IMR-90 (cell line): ENCODE data around the gene NALCN. TPM values are rescaled to one million over a fixed set of nuclear protein-coding genes. Genes with fewer than 3 reads are reported as not detected.

Experiments used
- ATAC-seq: fragments of 200-7000 bp; cut with Tn5 transposase; 2 replicates; pipeline ENCODE4 v1.9.1; 2020; ENCODE audit warnings: low read depth, mild to moderate bottlenecking, moderate library complexity
- BruUV-seq: library from RNA; stranded (reverse); fragments of 400-500 nt; replicated peaks from 2 replicates; lab custom pipeline; 2021; lab: Mats Ljungman, UMichigan
- CTCF ChIA-PET: fragments of 300-600 bp; formaldehyde crosslinking; extraction: SDS; loops from one replicate; lab custom pipeline; 2021; ENCODE audit warnings: antibody characterized with exemption; lab: Yijun Ruan, JAX
- POLR2A ChIA-PET: fragments of 300-600 bp; sonication (Branson Sonifier 250); formaldehyde crosslinking; loops from one replicate; lab custom pipeline; 2022; ENCODE audit warnings: antibody characterized with exemption; ENCODE audit not compliant: unreplicated experiment; lab: Charles Lee
- DNase-seq: peaks from one replicate; pipeline ENCODE4 v3.0.0; 2013
- H2AFZ ChIP-seq: replicated peaks from 2 replicates; pipeline ENCODE3; 2013; ENCODE audit warnings: low read length, mild to moderate bottlenecking; ENCODE audit not compliant: poor library complexity
- H2AK5ac ChIP-seq: 2 replicates; pipeline ENCODE4 v1.6.1; 2013; ENCODE audit warnings: low read depth, low read length, inconsistent platforms
- H2AK9ac ChIP-seq: replicated peaks from 2 replicates; pipeline ENCODE3; 2013; ENCODE audit warnings: mild to moderate bottlenecking, low read depth, low read length, moderate library complexity; ENCODE audit not compliant: poor library complexity
- H2BK120ac ChIP-seq: 2 replicates; pipeline ENCODE4 v1.6.1; 2013; ENCODE audit warnings: low read depth, low read length, inconsistent platforms
- H2BK15ac ChIP-seq: 3 replicates; pipeline ENCODE4 v1.6.1; 2013; ENCODE audit warnings: low read depth, low read length, inconsistent platforms
- H2BK20ac ChIP-seq: 2 replicates; pipeline ENCODE4 v1.6.1; 2013; ENCODE audit warnings: low read depth, mild to moderate bottlenecking, inconsistent platforms, low read length, moderate library complexity
- H2BK5ac ChIP-seq: 2 replicates; pipeline ENCODE4 v1.6.1; 2013; ENCODE audit warnings: mild to moderate bottlenecking, low read depth, low read length, inconsistent platforms; ENCODE audit not compliant: poor library complexity, severe bottlenecking
- H3K14ac ChIP-seq: replicated peaks from 2 replicates; pipeline ENCODE4 v1.6.1; 2013; ENCODE audit warnings: low read depth, low read length, inconsistent platforms
- H3K18ac ChIP-seq: 2 replicates; pipeline ENCODE4 v1.6.1; 2013; ENCODE audit warnings: low read depth, low read length, control low read depth
- H3K23ac ChIP-seq: 2 replicates; pipeline ENCODE4 v1.6.1; 2013; ENCODE audit warnings: low read depth, low read length, inconsistent platforms
- H3K27ac ChIP-seq: 2 replicates; pipeline ENCODE4 v1.5.1; 2013; ENCODE audit warnings: mild to moderate bottlenecking, control low read depth, low read length; ENCODE audit not compliant: insufficient read depth
- H3K27me3 ChIP-seq: 2 replicates; pipeline ENCODE4 v1.6.1; 2013; ENCODE audit warnings: low read length; ENCODE audit not compliant: control insufficient read depth, insufficient read depth
- H3K36me3 ChIP-seq: 2 replicates; pipeline ENCODE4 v1.6.1; 2013; ENCODE audit warnings: low read length, mixed read lengths; ENCODE audit not compliant: control insufficient read depth, insufficient read depth
- H3K4ac ChIP-seq: 2 replicates; pipeline ENCODE4 v1.6.1; 2013; ENCODE audit warnings: low read depth, low read length, inconsistent platforms
- H3K4me1 ChIP-seq: 2 replicates; pipeline ENCODE4 v1.6.1; 2013; ENCODE audit warnings: low read length, mixed read lengths; ENCODE audit not compliant: control insufficient read depth, insufficient read depth
- H3K4me2 ChIP-seq: 2 replicates; pipeline ENCODE4 v1.6.1; 2013; ENCODE audit warnings: low read depth, mild to moderate bottlenecking, control low read depth, low read length, moderate library complexity
- H3K4me3 ChIP-seq: 2 replicates; pipeline ENCODE4 v1.5.1; 2013; ENCODE audit warnings: low read depth, mild to moderate bottlenecking, control low read depth, low read length, moderate library complexity; ENCODE audit not compliant: insufficient read depth
- H3K56ac ChIP-seq: 2 replicates; pipeline ENCODE4 v1.6.1; 2013; ENCODE audit warnings: low read length, inconsistent platforms; ENCODE audit not compliant: insufficient read depth; ENCODE audit errors: extremely low read depth
- H3K79me1 ChIP-seq, 2 experiments: 2 replicates each; pipeline ENCODE4 v1.6.1; 2013; ENCODE audit warnings: low read length in 2 of 2, inconsistent platforms in 1 of 2, low read depth in 1 of 2
- H3K9ac ChIP-seq: 2 replicates; pipeline ENCODE4 v1.6.1; 2013; ENCODE audit warnings: low read depth, low read length, control low read depth
- H3K9me1 ChIP-seq: 2 replicates; pipeline ENCODE4 v1.6.1; 2013; ENCODE audit warnings: low read length, inconsistent platforms; ENCODE audit not compliant: insufficient read depth
- H3K9me3 ChIP-seq: 2 replicates; pipeline ENCODE4 v1.6.1; 2013; ENCODE audit warnings: low read length; ENCODE audit not compliant: control insufficient read depth, insufficient read depth
- H4K20me1 ChIP-seq: 2 replicates; pipeline ENCODE4 v1.6.1; 2013; ENCODE audit warnings: low read length, inconsistent platforms; ENCODE audit not compliant: insufficient read depth
- H4K5ac ChIP-seq: 2 replicates; pipeline ENCODE4 v1.6.1; 2013; ENCODE audit warnings: mild to moderate bottlenecking, low read depth, low read length, control low read depth
- H4K8ac ChIP-seq, 2 experiments: 2 replicates each; pipeline ENCODE4 v1.6.1; 2013; ENCODE audit warnings: low read depth in 2 of 2, low read length in 2 of 2, control low read depth in 1 of 2, inconsistent platforms in 1 of 2
- H4K91ac ChIP-seq: 2 replicates; pipeline ENCODE4 v1.6.1; 2013; ENCODE audit warnings: low read depth, low read length, inconsistent platforms; ENCODE audit not compliant: insufficient read depth
- BHLHE40 ChIP-seq: fragments of 150-350 bp; IDR thresholded peaks from 2 replicates; pipeline ENCODE4 v1.6.1; 2016; ENCODE audit warnings: mild to moderate bottlenecking, low read depth, low read length
- CHD1 ChIP-seq: IDR thresholded peaks from 2 replicates; pipeline ENCODE4 v1.6.1; 2012; ENCODE audit warnings: low read depth, low read length, improper control_type of control experiment
- CTCF ChIP-seq: conservative IDR thresholded peaks from 2 replicates; pipeline ENCODE4 v1.5.1; 2012; ENCODE audit warnings: mild to moderate bottlenecking, low read depth, low read length, improper control_type of control experiment
- MAFK ChIP-seq: IDR thresholded peaks from 2 replicates; pipeline ENCODE4 v1.6.1; 2012; ENCODE audit warnings: low read depth, low read length, improper control_type of control experiment
- MXI1 ChIP-seq: IDR thresholded peaks from 2 replicates; pipeline ENCODE4 v1.6.1; 2012; ENCODE audit warnings: low read depth, mild to moderate bottlenecking, low read length, moderate library complexity, borderline replicate concordance
- NFE2L2 ChIP-seq: fragments of 150-350 bp; IDR thresholded peaks from 2 replicates; pipeline ENCODE4 v1.6.1; 2016; ENCODE audit warnings: low read depth, mild to moderate bottlenecking, low read length
- POLR2A ChIP-seq: IDR thresholded peaks from 2 replicates; pipeline ENCODE4 v1.6.1; 2012; ENCODE audit warnings: mild to moderate bottlenecking, low read depth, low read length
- RCOR1 ChIP-seq: IDR thresholded peaks from 2 replicates; pipeline ENCODE4 v1.6.1; 2012; ENCODE audit warnings: mild to moderate bottlenecking, low read length, improper control_type of control experiment; ENCODE audit not compliant: insufficient replicate concordance
- RFX5 ChIP-seq: IDR thresholded peaks from 2 replicates; pipeline ENCODE4 v1.8.0; 2012; ENCODE audit warnings: low read depth, mild to moderate bottlenecking, low read length, moderate library complexity
- WGBS, 2 experiments: methylation state at CpG; one replicate each; pipeline versions ENCODE4 v1.1.5 to v1.1.7; 2013; ENCODE audit warnings: missing lambda C conversion rate in 2 of 2; ENCODE audit not compliant: insufficient read length in 1 of 2; ENCODE audit errors: extremely low coverage in 2 of 2; 5-methylcytosine and 5-hydroxymethylcytosine counted together
- dilution Hi-C: fragments of 300-500 bp; cut with HindIII; formaldehyde crosslinking; loops from one replicate; pipeline ENCODE4 v1.14.3; 2018; ENCODE audit warnings: low sequenced_read_pairs; ENCODE audit not compliant: unreplicated experiment
- in situ Hi-C: fragments of 300-500 bp; cut with MboI; formaldehyde crosslinking; loops from 3 replicates; pipeline ENCODE4 v1.14.3; 2019; ENCODE audit warnings: low sequenced_read_pairs, inconsistent platforms, mixed read lengths
- intact Hi-C: fragments of 100-400 bp; cut with micrococcal nuclease; formaldehyde crosslinking; loops from 2 replicates; pipeline ENCODE4 v1.10.0; 2022
- polyA plus RNA-seq, 3 experiments: library from polyadenylated mRNA; depleted of rRNA; stranded (reverse); fragments of >200 nt; gene quantifications; 2 replicates each; pipeline ENCODE4 v1.2.3, GENCODE V29; 2012; ENCODE audit warnings: low replicate concordance in 1 of 3
- total RNA-seq: library from RNA; depleted of rRNA; stranded (reverse); fragments of >200 nt; gene quantifications from 2 replicates; pipeline ENCODE4 v1.2.3, GENCODE V29; 2012

The NALCN gene
- total and polyA plus RNA-seq, 2 of the 4 experiments (the other 2 are of a cell fraction): 2.9 to 4.8 TPM

- intact Hi-C loops: loop anchor here (5.0 to 10.0 kb wide), 2 partner anchors 33 to 834 kb away; partner anchors contain the start of gene NALCN
These were observed 34.4 kb upstream of the NALCN start for GRCh38 chr13:101450749-101451130.

More at GRCh38 chr13:101450749-101451130, 34.4 kb upstream of the NALCN start:
- H2BK20ac ChIP-seq: peak overlapping the region; percentile 98
- no peak overlapping the region for H2AFZ ChIP-seq
- H3K56ac ChIP-seq: peak overlapping the region; percentile 81
- H3K36me3 ChIP-seq: no peaks in the 10 kb centered on the region
- H2AK9ac ChIP-seq: peak overlapping the region; percentile 56
- H3K27ac ChIP-seq: peak overlapping the region; percentile 87
- H4K91ac ChIP-seq: peak overlapping the region; percentile 95
- H3K9ac ChIP-seq: peak overlapping the region; percentile 35; the same call in 1 of the 2 replicates
- H4K5ac ChIP-seq: peak overlapping the region; percentile 52
- H4K20me1 ChIP-seq: no peaks in the 10 kb centered on the region
- no peak for ATAC-seq
- H2BK5ac ChIP-seq: peak overlapping the region; percentile 82
- H3K4ac ChIP-seq: peak overlapping the region; percentile 84
- BruUV-seq: no TSS peak
- H3K14ac ChIP-seq: peak overlapping the region; percentile 61
- H2BK120ac ChIP-seq: peak overlapping the region; percentile 85
- peak overlapping the region; percentile 52; the same call in 2 of the 3 replicates for H2BK15ac ChIP-seq
- peak overlapping the region; percentile 40 for H3K23ac ChIP-seq
- peak overlapping the region; percentile 93 for H2AK5ac ChIP-seq
- no peaks in the 10 kb centered on the region for H3K79me1 ChIP-seq
- peaks cover 28% of the 10 kb centered on the region for H3K4me1 ChIP-seq
- no peaks in the 10 kb centered on the region for H3K9me3 ChIP-seq
- ChIA-PET CTCF (interaction anchor here (1.4 kb wide), 1 partner anchor 305 kb away, joined by 5 read pairs; no protein-coding TSS in a partner anchor), POLR2A (no interaction called here)
- DNase-seq: no peak
- H3K4me3 ChIP-seq: no peak overlapping the region
- TF ChIP-seq MAFK (no peak), RFX5 (no peak), BHLHE40 (no peak), CHD1 (no peak), MXI1 (no peak), RCOR1 (no peak), POLR2A (no peak), NFE2L2 (no peak), CTCF (no peak)
- in situ Hi-C loops (no loop called here), dilution Hi-C loops (no loop called here)
- 100% methylated on average over 1 of the region's 2 CpGs; no CpG with 5 or more reads in 1 of the 2 experiments for WGBS, 2 experiments
- H3K9me1 ChIP-seq: peaks cover 11% of the 10 kb centered on the region
- peak overlapping the region; percentile 66 for H3K18ac ChIP-seq
- no peaks in the 10 kb centered on the region for H3K27me3 ChIP-seq
- peak overlapping the region; percentile 58 to 82 for H4K8ac ChIP-seq
- peak overlapping the region; percentile 35 for H3K4me2 ChIP-seq
